Limb (tissue), 2 donors: Measurements from ENCODE around the gene NDUFS3.
"Not testable (repeated sequence)": the region's sequence is repeated elsewhere in the genome, so short reads cannot be mapped to it uniquely, and the experiment has no call there.

ENCODE experiments used
- DNase-seq, 2 donors: peaks; one replicate each; pipeline ENCODE4 v3.0.0-alpha.2; 2016; ENCODE audit errors: extremely low spot score in 2 of 2

The NDUFS3 gene

GRCh38 chr11:47578524-47579494, at the start of gene NDUFS3, which contains the start of gene KBTBD4:
NDUFS3 (plus strand) TSS chr11:47579074; CDS start chr11:47579092, 18 bp downstream.
KBTBD4 (minus strand) TSS chr11:47578970; CDS start chr11:47578951, 19 bp downstream.
- DNase-seq, result peak; percentile 89 to 94

DNA sequence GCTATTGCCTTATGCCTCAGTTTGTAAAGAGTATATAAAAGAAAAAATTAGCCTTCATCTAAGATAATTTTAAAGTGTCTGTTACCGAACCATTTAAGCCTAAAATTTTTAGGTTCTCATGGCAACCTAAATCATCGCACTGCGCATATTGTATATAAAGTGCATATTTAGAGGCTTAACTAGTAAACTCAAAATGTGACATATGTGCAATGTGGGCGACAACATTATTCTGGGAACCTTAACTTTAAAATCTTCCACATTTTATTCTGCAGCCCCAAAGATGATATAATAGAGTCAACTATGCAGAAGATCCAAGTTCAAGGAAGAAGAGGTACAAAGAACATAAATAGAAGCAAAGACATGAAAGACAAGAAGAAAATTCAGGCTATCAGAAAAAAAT, 48.9 kb upstream of the NDUFS3 start:
- no peak for DNase-seq

DNA sequence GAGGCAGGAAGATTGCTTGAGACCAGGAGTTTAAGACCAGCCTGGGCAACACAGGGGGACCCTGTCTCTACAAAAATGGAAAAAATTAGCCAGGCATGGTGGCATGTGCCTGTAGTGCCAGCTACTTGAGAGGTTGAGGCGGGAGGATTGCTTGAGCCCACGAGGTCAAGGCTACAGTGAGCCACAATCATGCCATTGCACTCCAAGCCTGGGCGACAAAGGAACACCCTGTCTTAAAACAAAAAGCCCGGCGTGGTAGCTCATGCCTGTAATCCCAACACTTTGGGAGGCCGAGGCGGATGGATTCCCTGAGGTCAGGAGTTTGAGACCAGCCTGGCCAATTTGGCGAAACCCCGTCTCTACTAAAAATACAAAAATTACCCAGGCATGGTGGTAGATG, 48.2 kb upstream of the NDUFS3 start:
- not testable (repeated sequence) for DNase-seq

DNA sequence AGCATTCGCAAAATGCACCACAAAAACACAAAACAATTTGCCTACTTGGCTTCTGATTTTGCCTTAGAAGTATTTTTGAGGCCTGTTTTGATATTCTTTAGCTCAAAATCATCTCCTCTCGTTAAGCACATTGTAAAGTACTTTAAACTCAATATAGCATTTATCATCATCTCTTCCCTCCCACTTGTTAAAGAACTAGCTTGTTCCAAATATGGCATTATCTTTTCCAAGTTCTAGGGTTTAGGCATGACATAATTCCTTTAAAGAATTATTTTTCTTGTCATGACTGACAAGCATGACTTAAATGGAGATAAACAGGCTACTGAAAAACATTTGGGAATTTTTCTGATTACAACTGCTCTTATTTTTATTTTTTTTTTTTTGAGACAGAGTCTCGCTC, 47.2 kb upstream of the NDUFS3 start:
- no peak for DNase-seq

GRCh38 chr11:47532597-47533213, 46.2 kb upstream of the NDUFS3 start:
- DNase-seq, result no peak

- no peak for DNase-seq
Observed at GRCh38 chr11:47533690-47534151, 45.2 kb upstream of the NDUFS3 start.

- no peak for DNase-seq
Observed at GRCh38 chr11:47534704-47535251, 44.1 kb upstream of the NDUFS3 start.

GRCh38 chr11:47536915-47537314, 42.0 kb upstream of the NDUFS3 start:
- no peak for DNase-seq

- no peak for DNase-seq
Observed at GRCh38 chr11:47538741-47539565, 39.9 kb upstream of the NDUFS3 start.

DNA sequence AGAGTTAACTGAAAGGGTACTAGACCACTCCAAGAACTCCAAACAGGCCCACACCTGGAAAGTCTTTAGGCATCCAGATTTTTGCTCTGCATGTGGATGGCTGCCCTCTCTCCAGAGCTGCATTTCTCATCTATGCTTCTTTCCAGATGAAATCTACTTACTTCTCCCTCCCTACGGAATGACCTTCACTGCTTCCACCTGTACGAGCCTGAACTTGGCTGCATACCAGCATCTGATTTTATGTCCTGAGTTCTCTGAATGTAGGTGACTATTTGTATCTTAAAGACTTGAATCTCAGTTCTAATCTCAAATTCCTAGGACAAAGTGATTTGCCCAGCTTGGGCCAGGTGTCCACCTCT, 39.2 kb upstream of the NDUFS3 start:
- no peak for DNase-seq

- DNase-seq, result no peak
Observed at GRCh38 chr11:47541070-47541469, 37.8 kb upstream of the NDUFS3 start.

DNA sequence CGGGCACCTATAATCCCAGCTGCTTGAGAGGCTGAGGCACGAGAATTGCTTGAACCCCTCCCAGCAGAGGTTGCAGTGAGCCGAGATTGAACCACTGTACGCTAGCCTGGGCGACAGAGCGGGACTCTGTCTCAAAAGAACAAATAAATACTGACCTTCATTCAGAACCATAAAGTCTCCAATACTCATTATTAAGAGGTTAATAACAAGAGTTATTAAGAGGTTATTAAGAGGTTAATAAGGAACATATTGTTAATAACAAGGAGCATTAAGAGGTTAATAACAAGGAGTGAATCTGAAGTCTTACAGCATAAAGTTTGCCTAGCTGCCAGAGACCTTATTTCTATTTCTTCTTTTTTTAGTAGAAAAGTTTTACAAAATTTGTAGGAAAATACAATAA, 33.6 kb upstream of the NDUFS3 start:
- DNase-seq, result no peak

DNA sequence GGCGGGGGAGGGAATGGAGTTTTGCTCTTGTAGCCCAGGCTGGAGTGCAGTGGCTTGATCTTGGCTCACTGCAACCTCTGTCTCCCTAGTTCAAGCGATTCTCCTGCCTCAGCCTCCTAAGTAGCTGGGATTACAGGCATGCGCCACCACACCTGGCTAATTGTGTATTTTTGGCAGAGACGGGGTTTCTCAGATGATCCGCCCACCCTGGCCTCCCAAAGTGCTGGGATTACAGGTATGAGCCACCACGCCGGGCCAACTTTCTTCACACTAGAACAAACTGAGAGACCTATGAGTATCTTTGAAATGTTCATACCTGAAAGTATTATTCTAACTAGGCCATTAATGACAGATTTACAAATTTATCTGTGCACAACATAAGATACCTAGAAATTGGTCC, 32.6 kb upstream of the NDUFS3 start:
- DNase-seq, result not testable (repeated sequence)

DNA sequence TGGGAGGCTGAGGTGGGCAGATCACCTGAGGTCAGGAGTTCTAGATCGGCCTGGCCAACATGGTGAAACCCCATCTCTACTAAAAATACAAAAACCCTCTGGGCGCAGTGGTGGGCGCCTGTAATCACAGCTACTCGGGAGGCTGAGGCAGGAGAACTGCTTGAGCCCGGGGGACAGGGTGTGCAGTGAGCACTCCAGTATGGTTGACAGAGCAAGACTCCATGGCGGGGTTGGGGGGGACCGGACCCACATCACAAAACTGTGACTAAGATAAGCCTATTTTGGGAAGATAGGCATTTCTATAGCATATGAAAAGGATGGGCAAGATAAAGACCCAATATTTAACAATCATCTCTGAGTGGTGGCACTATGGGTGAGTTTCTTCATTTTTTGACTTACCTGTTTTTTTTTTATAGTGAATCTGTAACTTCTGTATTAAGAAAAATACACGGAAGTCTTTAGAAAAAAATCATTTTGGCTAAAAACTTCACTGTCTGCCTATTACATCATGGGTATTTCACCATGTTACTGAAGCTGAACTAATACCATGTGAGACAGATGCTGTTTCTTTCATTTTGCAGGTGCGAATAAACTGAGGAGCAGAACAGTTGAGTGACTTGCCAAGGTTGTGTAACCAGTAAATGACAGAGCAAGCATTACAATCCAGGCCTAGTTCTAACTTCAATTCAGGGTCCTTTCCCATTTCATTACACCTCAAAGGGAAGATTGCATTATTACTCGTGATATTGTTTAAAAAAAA, 28.4 kb upstream of the NDUFS3 start:
- DNase-seq, result no peak

DNA sequence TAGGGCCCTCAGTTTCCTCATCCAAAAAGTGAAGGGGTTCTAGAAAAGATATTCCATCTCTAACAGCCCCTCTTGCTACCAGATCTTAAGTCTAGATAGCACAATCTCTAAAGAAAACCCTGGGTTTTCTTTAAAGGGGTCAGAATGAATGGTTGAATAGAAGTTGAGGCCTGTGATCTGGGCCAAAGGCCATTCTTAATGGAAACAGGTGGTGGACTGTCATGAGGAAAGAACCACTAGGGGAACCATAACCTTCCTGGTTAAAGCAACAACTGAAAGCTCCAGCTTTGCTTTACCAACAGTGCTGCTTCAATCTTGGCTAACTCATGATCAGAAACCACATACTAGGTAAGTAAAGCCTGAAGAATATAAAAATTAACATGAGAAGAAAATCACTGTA, 27.8 kb upstream of the NDUFS3 start:
- no peak for DNase-seq

GRCh38 chr11:47552056-47552565, 26.8 kb upstream of the NDUFS3 start:
- DNase-seq, result no peak

DNA sequence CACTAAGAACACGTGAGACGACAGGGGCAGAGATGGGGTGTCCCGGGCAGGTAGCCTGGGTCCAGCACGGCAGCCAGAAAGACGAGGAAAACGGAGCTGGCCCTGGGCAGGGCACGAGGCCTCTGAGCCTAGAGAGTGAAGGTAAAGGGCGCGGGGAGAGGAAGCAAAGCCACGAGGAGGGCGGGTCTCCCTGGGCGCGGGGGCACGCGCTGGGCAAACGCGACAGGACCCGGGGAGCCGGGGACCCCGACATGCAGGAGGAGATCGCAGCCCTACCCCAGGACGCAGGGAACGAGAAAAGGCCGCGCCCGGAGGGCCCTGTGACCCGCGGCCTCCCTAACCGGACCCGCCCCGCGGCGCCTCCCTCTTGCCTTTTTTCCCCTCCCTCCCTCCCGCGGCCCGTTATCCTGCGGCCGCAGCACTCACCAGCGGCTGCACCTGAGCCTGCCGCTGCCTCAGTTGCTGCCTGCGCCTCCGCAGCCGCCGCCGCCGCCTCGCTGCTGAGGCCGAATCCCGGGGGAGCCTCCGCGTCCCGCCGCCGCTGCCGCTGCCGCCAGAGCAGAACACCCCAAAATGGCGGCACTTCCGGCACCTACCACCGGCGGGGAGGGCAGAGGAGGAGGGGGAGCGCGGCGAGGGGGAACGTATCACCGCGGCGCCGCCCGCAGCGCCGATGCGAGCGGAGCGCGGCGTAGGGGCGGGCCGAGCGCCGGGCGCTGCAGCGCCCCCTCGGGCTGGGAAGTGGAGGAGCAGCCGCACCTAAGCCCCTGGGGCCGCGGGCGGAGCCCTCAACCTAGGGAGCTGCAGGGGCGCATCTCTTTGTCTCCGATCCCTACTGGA, 26.1 kb upstream of the NDUFS3 start, which contains the start of gene CELF1:
Gene CELF1, minus strand, starts transcription at position 567 of the 840 bp plus-strand sequence. CDS start 53,609 bp downstream, outside the sequence.
- peak; percentile 93 to 96 for DNase-seq

DNA sequence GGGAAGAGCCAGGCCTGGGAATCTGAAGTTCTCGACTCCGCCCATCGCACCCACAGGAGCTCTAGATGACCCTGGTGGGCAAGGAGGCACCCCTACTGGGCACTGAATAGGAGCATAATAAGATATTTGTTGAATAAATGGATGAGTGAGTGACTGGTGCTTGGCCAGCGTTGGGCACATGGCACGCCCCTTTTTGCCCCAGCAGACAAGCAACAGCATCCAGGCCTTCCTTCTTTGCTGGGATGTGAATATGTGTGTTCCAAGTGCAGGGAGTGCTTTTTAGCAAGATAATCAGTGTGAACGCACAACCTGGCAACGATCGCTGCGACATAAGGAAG, 25.5 kb upstream of the NDUFS3 start:
- peak in 1 of 2 donors; percentile 40 for DNase-seq

DNA sequence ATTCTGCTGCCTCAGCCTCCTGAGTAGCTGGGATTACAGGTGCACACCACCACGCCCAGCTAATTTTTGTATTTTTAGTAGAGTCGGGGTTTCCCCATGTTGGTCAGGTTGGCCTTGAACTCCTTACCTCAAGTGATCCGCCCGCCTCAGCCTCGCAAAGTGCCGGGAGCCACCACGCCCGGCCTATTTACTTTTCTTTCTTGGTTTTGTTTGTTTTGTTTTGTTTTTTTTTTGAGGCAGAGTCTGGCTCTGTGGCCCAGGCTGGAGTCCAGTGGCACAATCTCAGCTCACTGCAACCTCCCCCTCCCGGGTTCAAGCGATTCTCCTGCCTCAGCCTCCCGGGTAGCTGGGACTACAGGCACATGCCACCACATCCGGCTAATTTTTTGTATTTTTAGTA, 21.9 kb upstream of the NDUFS3 start:
- DNase-seq, result not testable (repeated sequence)
